Transverse colon (tissue), 4 donors: ENCODE measurements around the gene ANKS3. TPM values are rescaled to one million over a fixed set of nuclear protein-coding genes. Genes with fewer than 3 reads are reported as not detected.
A peak's percentile ranks its signal among the peaks of the same experiment; 100 is the strongest.
"Not testable (repeated sequence)": the region's sequence is repeated elsewhere in the genome, so short reads cannot be mapped to it uniquely, and the experiment has no call there.

ENCODE experiments used
- DNase-seq: peaks from one replicate; pipeline ENCODE4 v3.0.0-alpha.2; 2019
- H3K27ac ChIP-seq, 4 donors: fragments of 200-600 bp; sonication (generic); 2 replicates each; pipeline ENCODE4 v1.5.1; 2016 to 2018; ENCODE audit warnings: inconsistent platforms in 4 of 4
- H3K27me3 ChIP-seq: fragments of 200-600 bp; sonication (generic); 2 replicates; pipeline ENCODE4 v1.5.1; 2017; ENCODE audit warnings: inconsistent platforms
- H3K36me3 ChIP-seq, 4 donors: fragments of 200-600 bp; sonication (generic); 2 replicates each; pipeline ENCODE4 v1.5.1; 2017 to 2019; ENCODE audit warnings: inconsistent platforms in 4 of 4
- H3K4me1 ChIP-seq, 4 donors: fragments of 200-600 bp; sonication (generic); 2 replicates each; pipeline ENCODE4 v1.5.1; 2017 to 2020; ENCODE audit warnings: inconsistent platforms in 4 of 4
- H3K4me3 ChIP-seq, 4 donors: fragments of 200-600 bp; sonication (generic); 1 replicate in 1 of 4; 2 replicates in 3 of 4; pipeline versions ENCODE4 v1.5.1 to v1.6.1; 2017 to 2019; ENCODE audit warnings: inconsistent platforms in 4 of 4
- H3K9me3 ChIP-seq, 2 donors: fragments of 200-600 bp; sonication (generic); 2 replicates each; pipeline ENCODE4 v1.5.1; 2017 to 2019; ENCODE audit warnings: inconsistent platforms in 2 of 2
- CTCF ChIP-seq, 5 experiments: fragments of 200-600 bp in 3 of 5; fragments of 450-650 bp in 2 of 5; sonication (generic) in 3 of 5; IDR thresholded peaks; 1 replicate in 2 of 5; 2 replicates in 3 of 5; pipeline ENCODE4 v1.5.1; 2016 to 2017; ENCODE audit warnings: antibody characterized with exemption in 5 of 5, inconsistent platforms in 3 of 5, mild to moderate bottlenecking in 2 of 5, moderate library complexity in 1 of 5
- EP300 ChIP-seq: sonication (generic); formaldehyde crosslinking; IDR thresholded peaks from one replicate; pipeline ENCODE4 v1.6.1; 2017; ENCODE audit warnings: antibody characterized with exemption, low read depth
- POLR2A ChIP-seq: fragments of 450-650 bp; IDR thresholded peaks from one replicate; pipeline ENCODE4 v1.6.1; 2016; ENCODE audit warnings: antibody characterized with exemption, mild to moderate bottlenecking, moderate library complexity
- POLR2AphosphoS5 ChIP-seq, 3 donors: sonication (generic); formaldehyde crosslinking; IDR thresholded peaks; one replicate each; pipeline ENCODE4 v1.6.1; 2016; ENCODE audit warnings: antibody characterized with exemption in 3 of 3
- WGBS, 2 donors: methylation state at CpG; one replicate each; pipeline ENCODE4 v1.1.5; 2018; ENCODE audit warnings: low coverage in 1 of 2; 5-methylcytosine and 5-hydroxymethylcytosine counted together
- in situ Hi-C, 4 donors: fragments of 200-750 bp; cut with MboI; loops; one replicate each; pipeline versions ENCODE4 v1.15.0 to v1.15.1; 2017; ENCODE audit warnings: low sequenced_read_pairs in 3 of 4, low pct_ligation_motif_present in 1 of 4, low pct_unique_long_range_greater_than_20kb in 1 of 4
- intact Hi-C: fragments of 100-400 bp; cut with DNase I; formaldehyde crosslinking; loops from one replicate; pipeline ENCODE4 v1.15.1; 2023; ENCODE audit warnings: low total_unique reads
- total RNA-seq, 4 donors: library from RNA; depleted of rRNA; stranded (reverse); fragments of >200 nt; gene quantifications; one replicate each; pipeline ENCODE4 v1.1.0, GENCODE V29; 2016

Gene ANKS3
- total RNA-seq, 4 donors from 2014 or later, result 14.9 to 38.4 (median 25.0) TPM

DNA sequence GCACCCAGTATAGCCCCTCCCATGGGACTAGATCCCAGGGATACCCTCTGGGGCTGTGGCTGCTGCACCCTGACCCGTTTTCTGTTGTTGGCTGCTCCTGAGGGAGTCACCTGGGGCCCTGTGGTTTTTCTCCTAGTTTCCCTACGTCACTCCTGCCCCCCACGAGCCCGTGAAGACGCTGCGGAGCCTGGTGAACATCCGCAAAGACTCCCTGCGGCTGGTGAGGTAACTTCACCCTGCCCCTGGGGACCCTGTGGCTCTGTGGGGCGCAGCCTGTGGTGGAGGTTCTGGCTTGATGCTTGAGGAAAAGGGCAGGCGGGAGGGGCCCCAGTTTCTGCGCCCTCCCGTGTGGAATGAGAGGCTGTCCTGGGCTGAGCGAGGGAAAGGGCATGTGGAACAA lies 82.2 kb downstream of the ANKS3 start:
- intact Hi-C loops (no loop called here), in situ Hi-C loops (no loop called here)
- no peak for TF ChIP-seq CTCF (IDR thresholded peaks at IDR 0.05)
- no peak for TF ChIP-seq EP300
- no peak for TF ChIP-seq POLR2A
- TF ChIP-seq POLR2AphosphoS5 (IDR thresholded peaks at IDR 0.05), result no peak
- H3K27me3 ChIP-seq, result no peaks in the 10 kb centered on the region
- H3K36me3 ChIP-seq, result peaks cover 0 to 21% (median 8%) of the 10 kb centered on the region in 4 donors
- DNase-seq, result no peak
- H3K4me3 ChIP-seq, result no peak overlapping the region
- WGBS, 2 donors, result 80 to 94% methylated on average over 2 to 13 of the region's 13 CpGs
- no peaks in the 10 kb centered on the region for H3K9me3 ChIP-seq
- H3K27ac ChIP-seq, result no peak overlapping the region
- H3K4me1 ChIP-seq, result peaks cover 3 to 25% (median 17%) of the 10 kb centered on the region in 4 donors

DNA sequence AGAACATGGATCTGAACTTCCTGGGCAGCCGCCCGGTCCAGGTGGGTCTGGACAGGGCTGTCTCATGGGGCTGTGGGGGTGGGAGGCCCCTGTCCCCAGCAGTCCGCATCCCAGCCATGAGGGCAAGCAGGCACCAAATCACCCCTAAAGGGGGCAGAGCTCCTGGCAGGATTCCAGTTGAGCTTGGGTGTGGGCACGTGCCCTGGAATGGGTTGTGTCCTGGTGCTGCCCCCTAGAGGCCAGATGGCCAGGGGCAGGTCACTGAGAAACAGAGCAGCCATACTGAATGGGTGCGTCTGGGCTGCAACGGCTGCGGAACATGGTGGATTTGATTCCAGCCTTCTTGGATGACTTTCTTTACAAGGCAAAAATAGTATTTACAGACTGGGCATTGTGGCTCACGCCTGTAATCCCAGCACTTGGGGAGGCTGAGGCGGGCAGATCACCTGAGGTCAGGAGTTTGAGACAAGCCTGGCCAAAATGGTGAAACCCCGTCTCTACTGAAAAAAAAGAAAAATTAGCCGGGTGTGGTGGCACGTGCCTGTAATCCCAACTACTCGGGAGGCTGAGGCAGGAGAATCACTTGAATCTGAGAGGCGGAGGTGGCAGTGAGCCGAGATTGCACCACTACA lies 83.5 kb downstream of the ANKS3 start:
- peak in 1 of 3 donors; percentile 28 for TF ChIP-seq POLR2AphosphoS5 (IDR thresholded peaks at IDR 0.05)
- peak; percentile 68 to 88 (median 78) for TF ChIP-seq CTCF (IDR thresholded peaks at IDR 0.05)
- in situ Hi-C loops, result not testable (repeated sequence)

DNA sequence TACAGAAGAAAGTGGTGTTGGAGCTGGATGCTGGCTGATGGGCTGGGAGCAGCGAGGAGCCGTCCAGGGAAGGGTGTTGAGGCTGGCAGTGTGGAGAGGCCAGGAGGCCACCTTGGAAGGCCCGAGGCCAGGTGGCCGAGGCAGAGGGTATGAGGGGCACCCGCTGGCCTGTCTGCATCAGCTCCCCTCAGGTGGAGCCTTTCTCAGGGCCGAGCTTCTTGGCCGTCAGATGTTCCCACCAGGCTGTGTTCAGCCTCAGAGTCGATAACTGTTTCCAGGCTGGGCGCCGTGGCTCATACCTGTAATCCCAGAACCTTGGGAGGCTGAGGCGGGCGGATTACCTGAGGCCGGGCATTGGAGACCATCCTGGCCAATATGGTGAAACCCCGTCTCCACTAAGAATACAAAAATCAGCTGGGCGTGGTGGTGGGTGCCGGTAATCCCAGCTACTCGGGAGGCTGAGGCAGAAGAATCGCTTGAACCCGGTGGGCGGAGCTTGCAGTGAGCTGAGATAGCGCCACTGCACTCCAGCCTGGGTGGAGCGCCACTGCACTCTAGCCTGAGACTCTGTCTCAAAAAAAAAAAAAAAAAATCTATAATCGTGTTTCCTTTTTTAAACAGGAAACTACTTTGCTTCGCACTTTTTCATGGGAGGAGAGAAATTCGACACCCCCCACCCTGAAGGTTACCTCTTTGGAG lies 84.2 kb downstream of the ANKS3 start:
- Histone ChIP-seq H3K4me1 (peaks cover 3 to 23% (median 16%) of the 10 kb centered on the region in 4 donors), H3K27ac (no peak overlapping the region), H3K9me3 (no peaks in the 10 kb centered on the region), H3K4me3 (no peak overlapping the region), H3K36me3 (peaks cover 0 to 16% (median 6%) of the 10 kb centered on the region in 4 donors), H3K27me3 (no peaks in the 10 kb centered on the region)
- DNase-seq, result no peak
- intact Hi-C loops, result loop anchor here (5.0 kb wide), 1 partner anchor 63 kb away; no protein-coding TSS in a partner anchor
- WGBS, 2 donors, result 67 to 90% methylated on average over 6 to 23 of the region's 25 CpGs
- in situ Hi-C loops, result no loop called here
- TF ChIP-seq CTCF (IDR thresholded peaks at IDR 0.05) (no peak), EP300 (no peak)

More for the DNA sequence above, 83.5 kb downstream of the ANKS3 start:
- H3K27ac ChIP-seq, intact Hi-C loops, H3K4me3 ChIP-seq, H3K9me3 ChIP-seq, H3K27me3 ChIP-seq: not testable (repeated sequence)
- 66 to 79% methylated on average over 10 to 15 of the region's 15 CpGs for WGBS, 2 donors
- DNase-seq, result peak; percentile 71
- peaks cover 0 to 16% (median 6%) of the 10 kb centered on the region in 4 donors for H3K36me3 ChIP-seq
- H3K4me1 ChIP-seq, result peaks cover 3 to 25% (median 17%) of the 10 kb centered on the region in 4 donors

- in situ Hi-C loops, result no loop called here
- Histone ChIP-seq H3K4me3 (no peak overlapping the region), H3K9me3 (no peaks in the 10 kb centered on the region), H3K4me1 (peaks cover 0 to 14% (median 8%) of the 10 kb centered on the region in 4 donors), H3K36me3 (peaks cover 0 to 16% (median 3%) of the 10 kb centered on the region in 4 donors), H3K27ac (no peak overlapping the region), H3K27me3 (no peaks in the 10 kb centered on the region)
- WGBS, 2 donors, result 94% methylated on average over 12 of the region's 13 CpGs; no CpG with 5 or more reads in 1 of the 2 donors
- no peak for DNase-seq
- TF ChIP-seq POLR2AphosphoS5 (IDR thresholded peaks at IDR 0.05) (no peak), EP300 (no peak)
- intact Hi-C loops, result loop anchor here (5.0 kb wide), 1 partner anchor 62 kb away; no protein-coding TSS in a partner anchor
Observed at GRCh38 chr16:4648917-4649316, 85.2 kb downstream of the ANKS3 start.
